HCT116 (cell line): ENCODE results near the gene SUPT4H1. TPM values are rescaled to one million over a fixed set of nuclear protein-coding genes. Genes with fewer than 3 reads are reported as not detected.

Source experiments
- ATAC-seq: fragments of 200-7000 bp; cut with Tn5 transposase; 2 replicates; pipeline ENCODE4 v1.9.1; 2020; ENCODE audit warnings: mild to moderate bottlenecking, moderate library complexity
- BruUV-seq: library from RNA; stranded (reverse); fragments of 400-500 nt; replicated peaks from 2 replicates; lab custom pipeline; 2021; lab: Mats Ljungman, UMichigan
- CTCF ChIA-PET: fragments of 300-600 bp; sonication (Branson Sonifier 250); formaldehyde crosslinking; loops from one replicate; lab custom pipeline; 2021; ENCODE audit warnings: antibody characterized with exemption; lab: Charles Lee
- POLR2A ChIA-PET: fragments of 300-600, 350-600 bp; sonication (Branson Sonifier 250); formaldehyde crosslinking; loops from one replicate; lab custom pipeline; 2021; ENCODE audit warnings: antibody characterized with exemption; lab: Charles Lee
- RAD21 ChIA-PET, 2 experiments: fragments of 300-600 bp; sonication (Branson Sonifier 250); formaldehyde crosslinking; loops; one replicate each; lab custom pipeline; 2023; ENCODE audit warnings: low total read pairs in 2 of 2; ENCODE audit not compliant: uncharacterized antibody in 2 of 2, unreplicated experiment in 2 of 2, low non-redundant PET in 1 of 2; lab: Charles Lee
- DNase-seq: peaks from one replicate; pipeline ENCODE4 v3.0.0-alpha.2; 2010; ENCODE audit warnings: low read depth, low spot score
- H2AFZ ChIP-seq: fragments of 200-600 bp; shearing (Covaris generic), sonication (generic); 2 replicates; pipeline ENCODE4 v1.6.1; 2017; ENCODE audit warnings: low read depth, mixed run types, mixed read lengths, antibody characterized with exemption, low read length; ENCODE audit not compliant: poor library complexity, severe bottlenecking
- H3K27ac ChIP-seq: 2 replicates; pipeline ENCODE4 v1.5.1; 2012; ENCODE audit warnings: low read depth, low read length
- H3K27me3 ChIP-seq: fragments of 200-600 bp; sonication (generic); 2 replicates; pipeline ENCODE4 v1.6.1; 2016; ENCODE audit warnings: mixed run types, low read length, mixed read lengths; ENCODE audit not compliant: insufficient read depth
- H3K36me3 ChIP-seq, 2 experiments: fragments of 200-500 bp in 1 of 2; fragments of 200-600 bp in 1 of 2; sonication (Bioruptor generic) in 1 of 2; sonication (generic) in 1 of 2; 2 replicates each; pipeline versions ENCODE4 v1.5.1 to v1.6.1; 2014 to 2016; ENCODE audit warnings: low read length in 2 of 2, inconsistent platforms in 1 of 2, mixed read lengths in 1 of 2, mixed run types in 1 of 2; ENCODE audit not compliant: insufficient read depth in 2 of 2, control insufficient read depth in 1 of 2
- H3K4me1 ChIP-seq, 2 experiments: fragments of 200-600 bp in 1 of 2; sonication (generic) in 1 of 2; 2 replicates each; pipeline versions ENCODE4 v1.5.1 to v1.6.1; 2012 to 2017; ENCODE audit warnings: low read length in 2 of 2, inconsistent platforms in 1 of 2, mild to moderate bottlenecking in 1 of 2, mixed read lengths in 1 of 2, mixed run types in 1 of 2, moderate library complexity in 1 of 2; ENCODE audit not compliant: insufficient read depth in 2 of 2, control insufficient read depth in 1 of 2
- H3K4me2 ChIP-seq: fragments of 200-600 bp; sonication (generic); 2 replicates; pipeline ENCODE4 v1.6.1; 2017; ENCODE audit warnings: mixed run types, low read length, mixed read lengths
- H3K4me3 ChIP-seq, 2 experiments: fragments of 200-600 bp in 1 of 2; sonication (generic) in 1 of 2; replicated peaks in 1 of 2; 2 replicates each; pipeline ENCODE4 v1.5.1; 2011 to 2016; ENCODE audit warnings: low read length in 2 of 2, control low read depth in 1 of 2, low read depth in 1 of 2, mild to moderate bottlenecking in 1 of 2, mixed read lengths in 1 of 2, mixed run types in 1 of 2
- H3K79me2 ChIP-seq: fragments of 200-600 bp; sonication (generic); 2 replicates; pipeline ENCODE4 v1.6.1; 2017; ENCODE audit warnings: mild to moderate bottlenecking, mixed run types, low read length, moderate library complexity, mixed read lengths; ENCODE audit not compliant: insufficient read depth
- H3K9ac ChIP-seq: fragments of 200-600 bp; sonication (generic); 2 replicates; pipeline ENCODE4 v1.6.1; 2016; ENCODE audit warnings: low read length, mixed read lengths
- H3K9me2 ChIP-seq: fragments of 200-600 bp; sonication (generic), shearing (Covaris generic); 2 replicates; pipeline ENCODE4 v1.6.1; 2017; ENCODE audit warnings: mixed run types, mild to moderate bottlenecking, moderate library complexity; ENCODE audit not compliant: insufficient read depth
- H3K9me3 ChIP-seq, 2 experiments: fragments of 200-500 bp in 1 of 2; fragments of 200-600 bp in 1 of 2; sonication (Bioruptor generic) in 1 of 2; sonication (generic) in 1 of 2; 2 replicates each; pipeline ENCODE4 v1.6.1; 2014 to 2017; ENCODE audit warnings: low read length in 2 of 2, mixed read lengths in 2 of 2, inconsistent platforms in 1 of 2, low read depth in 1 of 2, mild to moderate bottlenecking in 1 of 2, mixed run types in 1 of 2, moderate library complexity in 1 of 2; ENCODE audit not compliant: control insufficient read depth in 1 of 2, insufficient read depth in 1 of 2
- H4K20me1 ChIP-seq: fragments of 200-600 bp; sonication (generic), shearing (Covaris generic); 2 replicates; pipeline ENCODE4 v1.6.1; 2017; ENCODE audit warnings: mixed run types, mild to moderate bottlenecking, moderate library complexity; ENCODE audit not compliant: insufficient read depth
- ATF3 ChIP-seq: IDR thresholded peaks from 2 replicates; pipeline ENCODE4 v1.6.1; 2012
- EZH2 ChIP-seq: fragments of 200-600 bp; sonication (generic); IDR thresholded peaks from 2 replicates; pipeline ENCODE4 v1.6.1; 2017; ENCODE audit warnings: antibody characterized with exemption, mixed run types
- JUND ChIP-seq: IDR thresholded peaks from 2 replicates; pipeline ENCODE4 v1.6.1; 2012
- POLR2AphosphoS5 ChIP-seq: IDR thresholded peaks from 2 replicates; pipeline ENCODE4 v1.6.1; 2011; ENCODE audit warnings: mild to moderate bottlenecking, low read depth, low read length, moderate library complexity
- RAD21 ChIP-seq: IDR thresholded peaks from 2 replicates; pipeline ENCODE4 v1.6.1; 2012; ENCODE audit warnings: low read depth, mild to moderate bottlenecking
- ZBTB33 ChIP-seq: IDR thresholded peaks from 2 replicates; pipeline ENCODE4 v1.6.1; 2011; ENCODE audit warnings: mild to moderate bottlenecking, low read length, moderate library complexity; ENCODE audit not compliant: insufficient replicate concordance; ENCODE audit errors: extremely low read depth
- ZFX ChIP-seq: fragments of 450-650 bp; IDR thresholded peaks from 2 replicates; pipeline ENCODE4 v1.6.1; 2017
- intact Hi-C: fragments of 100-400 bp; cut with micrococcal nuclease; formaldehyde crosslinking; loops from 2 replicates; pipeline ENCODE4 v1.10.0; 2022
- total RNA-seq: library from RNA; stranded (reverse); gene quantifications from one replicate; pipeline ENCODE4 v1.2.1, GENCODE V29; 2021; ENCODE audit not compliant: unreplicated experiment

Gene SUPT4H1
- total RNA-seq, 1 experiment from 2014 or later: 118 TPM

- no peaks in the 10 kb centered on the region for H3K79me2 ChIP-seq
- BruUV-seq: no TSS peak
- no peaks in the 10 kb centered on the region for H3K27me3 ChIP-seq
- TF ChIP-seq ATF3: no peak
- no peak for TF ChIP-seq RAD21
- TF ChIP-seq EZH2: no peak
- TF ChIP-seq ZFX: no peak
- TF ChIP-seq ZBTB33: no peak
- TF ChIP-seq POLR2AphosphoS5: no peak
- TF ChIP-seq JUND: no peak
- DNase-seq: no peak
- no peaks in the 10 kb centered on the region for H3K9me3 ChIP-seq
- no peaks in the 10 kb centered on the region for H4K20me1 ChIP-seq
- H3K4me2 ChIP-seq: no peak overlapping the region
- no peak overlapping the region for H3K9ac ChIP-seq
- H3K36me3 ChIP-seq: no peaks in the 10 kb centered on the region
- H3K9me2 ChIP-seq: no peaks in the 10 kb centered on the region
- ATAC-seq: no peak
- no peak overlapping the region for H3K27ac ChIP-seq
- ChIA-PET RAD21 (no interaction called here), POLR2A (no interaction called here), CTCF (interaction anchor here (0.6 to 0.8 kb wide), 2 partner anchors 8 to 16 kb away, joined by 3 read pairs; no protein-coding TSS in a partner anchor)
- H3K4me3 ChIP-seq: no peak overlapping the region
- intact Hi-C loops: no loop called here
- H3K4me1 ChIP-seq: peaks cover 17 to 44% of the 10 kb centered on the region in 2 experiments
- H2AFZ ChIP-seq: no peak overlapping the region
These were observed 18.2 kb downstream of the SUPT4H1 start for GRCh38 chr17:58333736-58334207.
